GM19468 (cell line): ENCODE measurements around the gene RPAP3.

Experiments
- ATAC-seq: cut with Tn5 transposase; IDR thresholded peaks from one replicate; pipeline ENCODE4 v1.9.1; 2021; ENCODE audit warnings: mild to moderate bottlenecking, moderate library complexity, moderate number of reproducible peaks; ENCODE audit not compliant: unreplicated experiment; ENCODE audit errors: extremely low read depth

Gene RPAP3

DNA sequence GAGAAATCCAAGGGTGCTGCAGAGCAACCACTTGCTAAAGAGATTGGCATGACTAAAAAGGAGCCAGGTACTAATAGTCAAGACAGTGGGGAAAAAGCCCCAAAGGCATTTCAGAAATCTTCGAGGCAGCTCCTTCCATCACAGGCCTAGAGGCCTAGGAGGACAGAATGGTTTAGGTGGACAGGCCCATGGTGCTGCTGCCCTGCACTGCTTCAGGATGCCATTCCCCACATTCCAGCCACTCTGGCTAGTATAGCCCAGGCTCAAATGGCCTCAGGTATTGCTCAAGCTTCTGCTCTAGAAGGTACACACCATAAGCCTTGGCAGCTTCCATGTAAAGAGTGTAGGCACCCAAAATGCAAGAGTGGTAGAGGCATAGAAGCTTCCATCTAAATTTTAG is 92.9 kb downstream of the RPAP3 start:
- no peak for ATAC-seq

- ATAC-seq, result no peak
Observed at GRCh38 chr12:47611906-47612305, 93.9 kb downstream of the RPAP3 start.
